Measurements from ENCODE around the gene ACTL7A.

Gene ACTL7A, protein sequence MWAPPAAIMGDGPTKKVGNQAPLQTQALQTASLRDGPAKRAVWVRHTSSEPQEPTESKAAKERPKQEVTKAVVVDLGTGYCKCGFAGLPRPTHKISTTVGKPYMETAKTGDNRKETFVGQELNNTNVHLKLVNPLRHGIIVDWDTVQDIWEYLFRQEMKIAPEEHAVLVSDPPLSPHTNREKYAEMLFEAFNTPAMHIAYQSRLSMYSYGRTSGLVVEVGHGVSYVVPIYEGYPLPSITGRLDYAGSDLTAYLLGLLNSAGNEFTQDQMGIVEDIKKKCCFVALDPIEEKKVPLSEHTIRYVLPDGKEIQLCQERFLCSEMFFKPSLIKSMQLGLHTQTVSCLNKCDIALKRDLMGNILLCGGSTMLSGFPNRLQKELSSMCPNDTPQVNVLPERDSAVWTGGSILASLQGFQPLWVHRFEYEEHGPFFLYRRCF

DNA sequence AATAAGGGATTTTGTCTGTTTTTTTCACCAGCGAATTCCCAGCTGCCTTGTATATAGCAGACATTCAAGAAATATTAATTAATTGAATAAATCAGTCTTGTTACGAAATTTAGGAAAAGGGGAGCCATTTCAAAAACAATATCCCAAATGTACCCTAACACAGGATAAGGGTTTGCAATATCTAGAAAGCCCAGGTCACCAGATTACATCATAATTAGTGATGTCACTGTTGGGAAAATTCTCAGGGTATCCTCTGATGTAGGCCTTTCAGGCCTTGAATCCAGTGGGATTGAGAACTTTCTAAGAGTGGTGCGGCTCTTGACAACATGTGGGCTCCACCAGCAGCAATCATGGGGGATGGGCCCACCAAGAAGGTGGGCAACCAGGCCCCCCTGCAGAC is at the start of gene ACTL7A:
Gene ACTL7A, plus strand, starts transcription at position 270 of the 400 bp plus-strand sequence. Its CDS starts 57 bp downstream, at position 327.
- ATAC-seq = no peak
- TF ChIP-seq ZFP3 (CRISPR knock-in tag; IDR thresholded peaks at IDR 0.05) (no peak), ISL1 (CRISPR knock-in tag; IDR thresholded peaks at IDR 0.05) (no peak)

DNA sequence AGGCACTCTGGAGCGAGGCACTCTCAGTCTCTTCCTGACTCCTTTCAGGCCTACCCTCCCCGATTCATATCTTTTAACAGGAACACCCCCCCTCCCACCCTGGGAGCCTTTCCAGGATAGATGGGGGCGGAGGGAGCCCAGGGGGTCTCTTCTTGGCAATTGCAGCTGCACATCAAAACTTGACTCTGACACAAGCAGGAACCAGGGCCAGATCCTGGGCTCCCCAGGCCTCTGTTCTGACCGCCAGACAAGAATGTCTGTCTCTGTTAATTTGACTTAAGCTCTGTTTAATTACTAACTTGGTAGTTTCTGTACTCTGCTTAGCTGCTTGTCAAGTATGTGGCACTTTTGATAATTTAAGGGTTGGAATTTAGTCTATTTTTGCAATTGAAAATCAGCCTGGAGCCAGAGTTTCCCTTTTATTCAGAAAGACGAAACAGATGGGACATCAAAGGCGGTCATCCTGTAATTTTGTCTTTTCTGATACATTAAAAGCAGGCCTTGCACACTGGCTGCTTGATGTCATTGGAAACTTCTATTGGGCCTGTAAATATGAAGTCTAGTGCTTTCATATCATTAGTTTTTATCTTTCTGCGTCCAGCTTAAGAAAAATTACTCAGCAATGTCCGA is 49.6 kb upstream of the ACTL7A start:
- no peak for TF ChIP-seq BACH2 (CRISPR knock-in tag; IDR thresholded peaks at IDR 0.05; ENCODE audit: borderline replicate concordance)
- no peak for TF ChIP-seq ZNF70 (CRISPR knock-in tag; IDR thresholded peaks at IDR 0.05)
- TF ChIP-seq ZFP3 (CRISPR knock-in tag; IDR thresholded peaks at IDR 0.05) = no peak
- TF ChIP-seq OSR1 (CRISPR knock-in tag; IDR thresholded peaks at IDR 0.05) = no peak
- no peak for TF ChIP-seq ZC3H10 (CRISPR knock-in tag; IDR thresholded peaks at IDR 0.05)
- no peak for TF ChIP-seq ISL1 (CRISPR knock-in tag; IDR thresholded peaks at IDR 0.05)
- TF ChIP-seq, protein P1, sequence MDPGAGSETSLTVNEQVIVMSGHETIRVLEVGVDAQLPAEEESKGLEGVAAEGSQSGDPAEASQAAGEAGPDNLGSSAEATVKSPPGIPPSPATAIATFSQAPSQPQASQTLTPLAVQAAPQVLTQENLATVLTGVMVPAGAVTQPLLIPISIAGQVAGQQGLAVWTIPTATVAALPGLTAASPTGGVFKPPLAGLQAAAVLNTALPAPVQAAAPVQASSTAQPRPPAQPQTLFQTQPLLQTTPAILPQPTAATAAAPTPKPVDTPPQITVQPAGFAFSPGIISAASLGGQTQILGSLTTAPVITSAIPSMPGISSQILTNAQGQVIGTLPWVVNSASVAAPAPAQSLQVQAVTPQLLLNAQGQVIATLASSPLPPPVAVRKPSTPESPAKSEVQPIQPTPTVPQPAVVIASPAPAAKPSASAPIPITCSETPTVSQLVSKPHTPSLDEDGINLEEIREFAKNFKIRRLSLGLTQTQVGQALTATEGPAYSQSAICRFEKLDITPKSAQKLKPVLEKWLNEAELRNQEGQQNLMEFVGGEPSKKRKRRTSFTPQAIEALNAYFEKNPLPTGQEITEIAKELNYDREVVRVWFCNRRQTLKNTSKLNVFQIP (CRISPR knock-in tag; IDR thresholded peaks at IDR 0.05; ENCODE audit: borderline replicate concordance, low read depth) = no peak
- no peak for TF ChIP-seq ZFP30 (CRISPR knock-in tag; IDR thresholded peaks at IDR 0.05)
- no peak for TF ChIP-seq ZNF8 (CRISPR knock-in tag; IDR thresholded peaks at IDR 0.05)

DNA sequence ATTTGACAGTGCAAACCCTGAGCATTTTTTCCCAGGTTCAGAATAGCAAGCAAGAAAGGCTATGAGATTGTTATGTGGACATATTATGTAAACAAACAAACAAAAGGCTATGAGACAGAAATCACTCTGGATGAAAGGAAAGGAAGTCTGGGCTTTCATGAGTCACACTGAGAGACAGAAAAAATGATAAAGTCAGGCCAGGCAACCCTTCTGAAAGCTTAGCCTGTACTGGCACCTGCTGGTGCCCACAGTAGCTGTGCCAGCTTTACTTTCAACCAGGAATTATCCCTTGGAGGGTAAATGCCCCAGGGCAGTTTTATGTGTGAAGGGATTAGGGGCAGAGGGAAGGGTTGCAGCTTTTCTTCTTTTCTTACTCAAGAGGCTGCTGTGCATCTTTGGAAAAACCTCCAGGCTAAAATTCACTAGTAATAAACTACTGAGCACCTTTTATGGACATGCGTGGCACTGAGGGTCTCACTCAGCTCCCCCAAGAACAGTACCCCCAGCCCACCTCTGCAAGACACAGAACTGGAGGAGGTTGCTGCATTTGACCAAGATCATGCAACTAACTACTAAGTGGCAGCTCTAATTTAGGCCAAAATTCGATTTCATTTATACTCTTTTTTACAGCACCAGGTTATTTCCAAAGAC is 48.0 kb upstream of the ACTL7A start:
- TF ChIP-seq, protein P1 (CRISPR knock-in tag; IDR thresholded peaks at IDR 0.05; ENCODE audit: borderline replicate concordance, low read depth) = no peak
- TF ChIP-seq, protein P2, sequence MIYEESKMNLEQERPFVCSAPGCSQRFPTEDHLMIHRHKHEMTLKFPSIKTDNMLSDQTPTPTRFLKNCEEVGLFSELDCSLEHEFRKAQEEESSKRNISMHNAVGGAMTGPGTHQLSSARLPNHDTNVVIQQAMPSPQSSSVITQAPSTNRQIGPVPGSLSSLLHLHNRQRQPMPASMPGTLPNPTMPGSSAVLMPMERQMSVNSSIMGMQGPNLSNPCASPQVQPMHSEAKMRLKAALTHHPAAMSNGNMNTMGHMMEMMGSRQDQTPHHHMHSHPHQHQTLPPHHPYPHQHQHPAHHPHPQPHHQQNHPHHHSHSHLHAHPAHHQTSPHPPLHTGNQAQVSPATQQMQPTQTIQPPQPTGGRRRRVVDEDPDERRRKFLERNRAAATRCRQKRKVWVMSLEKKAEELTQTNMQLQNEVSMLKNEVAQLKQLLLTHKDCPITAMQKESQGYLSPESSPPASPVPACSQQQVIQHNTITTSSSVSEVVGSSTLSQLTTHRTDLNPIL (CRISPR knock-in tag; IDR thresholded peaks at IDR 0.05; ENCODE audit: low read depth) = no peak
- TF ChIP-seq BACH2 (CRISPR knock-in tag; IDR thresholded peaks at IDR 0.05; ENCODE audit: borderline replicate concordance) = no peak
- TF ChIP-seq ZNF565 (CRISPR knock-in tag; conservative IDR thresholded peaks at IDR 0.05; ENCODE audit: low read depth) = no peak
- no peak for TF ChIP-seq ZFP30 (CRISPR knock-in tag; IDR thresholded peaks at IDR 0.05)
- no peak for TF ChIP-seq GLIS3 (CRISPR knock-in tag; IDR thresholded peaks at IDR 0.05)
- no peak for TF ChIP-seq CSDC2 (CRISPR knock-in tag; IDR thresholded peaks at IDR 0.05)
- TF ChIP-seq OSR1 (CRISPR knock-in tag; IDR thresholded peaks at IDR 0.05) = no peak
- TF ChIP-seq, protein P3, sequence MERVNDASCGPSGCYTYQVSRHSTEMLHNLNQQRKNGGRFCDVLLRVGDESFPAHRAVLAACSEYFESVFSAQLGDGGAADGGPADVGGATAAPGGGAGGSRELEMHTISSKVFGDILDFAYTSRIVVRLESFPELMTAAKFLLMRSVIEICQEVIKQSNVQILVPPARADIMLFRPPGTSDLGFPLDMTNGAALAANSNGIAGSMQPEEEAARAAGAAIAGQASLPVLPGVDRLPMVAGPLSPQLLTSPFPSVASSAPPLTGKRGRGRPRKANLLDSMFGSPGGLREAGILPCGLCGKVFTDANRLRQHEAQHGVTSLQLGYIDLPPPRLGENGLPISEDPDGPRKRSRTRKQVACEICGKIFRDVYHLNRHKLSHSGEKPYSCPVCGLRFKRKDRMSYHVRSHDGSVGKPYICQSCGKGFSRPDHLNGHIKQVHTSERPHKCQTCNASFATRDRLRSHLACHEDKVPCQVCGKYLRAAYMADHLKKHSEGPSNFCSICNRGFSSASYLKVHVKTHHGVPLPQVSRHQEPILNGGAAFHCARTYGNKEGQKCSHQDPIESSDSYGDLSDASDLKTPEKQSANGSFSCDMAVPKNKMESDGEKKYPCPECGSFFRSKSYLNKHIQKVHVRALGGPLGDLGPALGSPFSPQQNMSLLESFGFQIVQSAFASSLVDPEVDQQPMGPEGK (CRISPR knock-in tag; IDR thresholded peaks at IDR 0.05; ENCODE audit: borderline replicate concordance) = no peak
- no peak for TF ChIP-seq RARB (CRISPR knock-in tag; IDR thresholded peaks at IDR 0.05)
- ATAC-seq = no peak; the same call in 2 of the 3 replicates

More for the DNA sequence above, 49.6 kb upstream of the ACTL7A start:
- ATAC-seq = no peak

DNA sequence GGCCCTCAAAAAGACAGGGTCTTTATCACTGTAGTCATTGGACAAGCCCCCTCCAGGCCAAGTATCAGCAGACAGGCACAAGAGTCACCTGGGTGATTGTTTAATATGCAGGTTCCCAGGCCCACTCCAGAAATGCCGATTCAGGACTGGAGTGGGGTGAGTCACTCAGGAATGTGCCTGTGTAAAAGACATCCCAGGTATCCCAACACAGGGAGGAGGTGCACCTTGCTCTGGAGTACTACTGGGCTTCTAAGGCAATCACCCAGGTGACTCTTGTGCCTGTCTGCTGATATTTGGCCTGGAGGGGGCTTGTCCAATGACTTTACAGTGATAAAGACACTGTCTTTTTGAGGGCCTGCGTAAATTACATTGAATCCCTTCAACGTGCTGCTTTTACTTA is 46.9 kb upstream of the ACTL7A start:
- TF ChIP-seq ZNF8 (CRISPR knock-in tag; IDR thresholded peaks at IDR 0.05) (no peak), OSR1 (CRISPR knock-in tag; IDR thresholded peaks at IDR 0.05) (no peak)
- TF ChIP-seq, protein P4, sequence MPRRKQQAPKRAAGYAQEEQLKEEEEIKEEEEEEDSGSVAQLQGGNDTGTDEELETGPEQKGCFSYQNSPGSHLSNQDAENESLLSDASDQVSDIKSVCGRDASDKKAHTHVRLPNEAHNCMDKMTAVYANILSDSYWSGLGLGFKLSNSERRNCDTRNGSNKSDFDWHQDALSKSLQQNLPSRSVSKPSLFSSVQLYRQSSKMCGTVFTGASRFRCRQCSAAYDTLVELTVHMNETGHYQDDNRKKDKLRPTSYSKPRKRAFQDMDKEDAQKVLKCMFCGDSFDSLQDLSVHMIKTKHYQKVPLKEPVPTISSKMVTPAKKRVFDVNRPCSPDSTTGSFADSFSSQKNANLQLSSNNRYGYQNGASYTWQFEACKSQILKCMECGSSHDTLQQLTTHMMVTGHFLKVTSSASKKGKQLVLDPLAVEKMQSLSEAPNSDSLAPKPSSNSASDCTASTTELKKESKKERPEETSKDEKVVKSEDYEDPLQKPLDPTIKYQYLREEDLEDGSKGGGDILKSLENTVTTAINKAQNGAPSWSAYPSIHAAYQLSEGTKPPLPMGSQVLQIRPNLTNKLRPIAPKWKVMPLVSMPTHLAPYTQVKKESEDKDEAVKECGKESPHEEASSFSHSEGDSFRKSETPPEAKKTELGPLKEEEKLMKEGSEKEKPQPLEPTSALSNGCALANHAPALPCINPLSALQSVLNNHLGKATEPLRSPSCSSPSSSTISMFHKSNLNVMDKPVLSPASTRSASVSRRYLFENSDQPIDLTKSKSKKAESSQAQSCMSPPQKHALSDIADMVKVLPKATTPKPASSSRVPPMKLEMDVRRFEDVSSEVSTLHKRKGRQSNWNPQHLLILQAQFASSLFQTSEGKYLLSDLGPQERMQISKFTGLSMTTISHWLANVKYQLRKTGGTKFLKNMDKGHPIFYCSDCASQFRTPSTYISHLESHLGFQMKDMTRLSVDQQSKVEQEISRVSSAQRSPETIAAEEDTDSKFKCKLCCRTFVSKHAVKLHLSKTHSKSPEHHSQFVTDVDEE (CRISPR knock-in tag; IDR thresholded peaks at IDR 0.05) = no peak
- TF ChIP-seq, protein P3 (CRISPR knock-in tag; IDR thresholded peaks at IDR 0.05; ENCODE audit: borderline replicate concordance) = no peak
- no peak for ATAC-seq

Data from SK-N-SH treated with all-trans-retinoic acid at 6 μM for 48 hours (cell line).